Measurements from ENCODE around the gene NFIX. TPM values are rescaled to one million over a fixed set of nuclear protein-coding genes. Genes with fewer than 3 reads are reported as not detected.
A peak's percentile ranks its signal among the peaks of the same experiment; 100 is the strongest.

NFIX gene
- total and polyA plus RNA-seq, 9 of the 15 experiments (the other 6 are each of a cell fraction or from before 2014, with no cell fraction given) = 0.28 to 26.8 (median 5.4) TPM

- 0 out of 2 replicates have a peak, but pooled peaks have one; percentile 8 for TF ChIP-seq ZC3H4 (CRISPR knock-in tag; IDR thresholded peaks at IDR 0.05; ENCODE audit: borderline replicate concordance)
- TF ChIP-seq MLLT1 (IDR thresholded peaks at IDR 0.05) = peak in 1 of 2 experiments; percentile 10; a peak in 1 of 4 replicates
- TF ChIP-seq ZNF79 (CRISPR knock-in tag; IDR thresholded peaks at IDR 0.05; ENCODE audit: low read depth) = no peak
- TF ChIP-seq, protein P1, sequence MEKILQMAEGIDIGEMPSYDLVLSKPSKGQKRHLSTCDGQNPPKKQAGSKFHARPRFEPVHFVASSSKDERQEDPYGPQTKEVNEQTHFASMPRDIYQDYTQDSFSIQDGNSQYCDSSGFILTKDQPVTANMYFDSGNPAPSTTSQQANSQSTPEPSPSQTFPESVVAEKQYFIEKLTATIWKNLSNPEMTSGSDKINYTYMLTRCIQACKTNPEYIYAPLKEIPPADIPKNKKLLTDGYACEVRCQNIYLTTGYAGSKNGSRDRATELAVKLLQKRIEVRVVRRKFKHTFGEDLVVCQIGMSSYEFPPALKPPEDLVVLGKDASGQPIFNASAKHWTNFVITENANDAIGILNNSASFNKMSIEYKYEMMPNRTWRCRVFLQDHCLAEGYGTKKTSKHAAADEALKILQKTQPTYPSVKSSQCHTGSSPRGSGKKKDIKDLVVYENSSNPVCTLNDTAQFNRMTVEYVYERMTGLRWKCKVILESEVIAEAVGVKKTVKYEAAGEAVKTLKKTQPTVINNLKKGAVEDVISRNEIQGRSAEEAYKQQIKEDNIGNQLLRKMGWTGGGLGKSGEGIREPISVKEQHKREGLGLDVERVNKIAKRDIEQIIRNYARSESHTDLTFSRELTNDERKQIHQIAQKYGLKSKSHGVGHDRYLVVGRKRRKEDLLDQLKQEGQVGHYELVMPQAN (IDR thresholded peaks at IDR 0.05; ENCODE audit: borderline replicate concordance) = no peak; the same call in 1 of the 2 replicates
- peak; percentile 25; the same call in 1 of the 2 replicates for TF ChIP-seq NFIC (IDR thresholded peaks at IDR 0.05)
- no peak for TF ChIP-seq MECOM (CRISPR knock-in tag; IDR thresholded peaks at IDR 0.05)
- TF ChIP-seq SMC3 (conservative IDR thresholded peaks at IDR 0.05; ENCODE audit: insufficient read depth, low read depth, low read length) = no peak
- TF ChIP-seq ZNF3 (CRISPR knock-in tag; IDR thresholded peaks at IDR 0.05) = peak; percentile 64; the same call in 1 of the 2 replicates
- TF ChIP-seq, protein P2, sequence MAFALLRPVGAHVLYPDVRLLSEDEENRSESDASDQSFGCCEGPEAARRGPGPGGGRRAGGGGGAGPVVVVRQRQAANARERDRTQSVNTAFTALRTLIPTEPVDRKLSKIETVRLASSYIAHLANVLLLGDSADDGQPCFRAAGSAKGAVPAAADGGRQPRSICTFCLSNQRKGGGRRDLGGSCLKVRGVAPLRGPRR (CRISPR knock-in tag; IDR thresholded peaks at IDR 0.05) = no peak
- no peak; the same call in 1 of the 2 replicates for TF ChIP-seq ZNF143 (CRISPR knock-in tag; IDR thresholded peaks at IDR 0.05)
- TF ChIP-seq PHF8 (IDR thresholded peaks at IDR 0.05; ENCODE audit: borderline replicate concordance, low read length) = no peak
- no peak for TF ChIP-seq POLR2AphosphoS5 (IDR thresholded peaks at IDR 0.05; ENCODE audit: control insufficient read depth, insufficient read depth, low read depth, low read length)
- TF ChIP-seq RNF2 (IDR thresholded peaks at IDR 0.05) = 0 out of 2 replicates have a peak, but pooled peaks have one; percentile 9
- TF ChIP-seq ZKSCAN3 (CRISPR knock-in tag; IDR thresholded peaks at IDR 0.05) = no peak
- no peak for TF ChIP-seq RBM34 (IDR thresholded peaks at IDR 0.05; ENCODE audit: borderline replicate concordance, insufficient read depth, low read length)
- TF ChIP-seq CBFA2T2 (conservative IDR thresholded peaks at IDR 0.05) = no peak
- TF ChIP-seq, protein P3, sequence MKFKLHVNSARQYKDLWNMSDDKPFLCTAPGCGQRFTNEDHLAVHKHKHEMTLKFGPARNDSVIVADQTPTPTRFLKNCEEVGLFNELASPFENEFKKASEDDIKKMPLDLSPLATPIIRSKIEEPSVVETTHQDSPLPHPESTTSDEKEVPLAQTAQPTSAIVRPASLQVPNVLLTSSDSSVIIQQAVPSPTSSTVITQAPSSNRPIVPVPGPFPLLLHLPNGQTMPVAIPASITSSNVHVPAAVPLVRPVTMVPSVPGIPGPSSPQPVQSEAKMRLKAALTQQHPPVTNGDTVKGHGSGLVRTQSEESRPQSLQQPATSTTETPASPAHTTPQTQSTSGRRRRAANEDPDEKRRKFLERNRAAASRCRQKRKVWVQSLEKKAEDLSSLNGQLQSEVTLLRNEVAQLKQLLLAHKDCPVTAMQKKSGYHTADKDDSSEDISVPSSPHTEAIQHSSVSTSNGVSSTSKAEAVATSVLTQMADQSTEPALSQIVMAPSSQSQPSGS (CRISPR knock-in tag; IDR thresholded peaks at IDR 0.05) = no peak
- TF ChIP-seq ELF1 (tag; IDR thresholded peaks at IDR 0.05) = no peak
- no peak for TF ChIP-seq ZNF263 (CRISPR knock-in tag; IDR thresholded peaks at IDR 0.05; ENCODE audit: borderline replicate concordance)
- no peak for TF ChIP-seq ZNF507 (tag; conservative IDR thresholded peaks at IDR 0.05)
- TF ChIP-seq, protein P4, sequence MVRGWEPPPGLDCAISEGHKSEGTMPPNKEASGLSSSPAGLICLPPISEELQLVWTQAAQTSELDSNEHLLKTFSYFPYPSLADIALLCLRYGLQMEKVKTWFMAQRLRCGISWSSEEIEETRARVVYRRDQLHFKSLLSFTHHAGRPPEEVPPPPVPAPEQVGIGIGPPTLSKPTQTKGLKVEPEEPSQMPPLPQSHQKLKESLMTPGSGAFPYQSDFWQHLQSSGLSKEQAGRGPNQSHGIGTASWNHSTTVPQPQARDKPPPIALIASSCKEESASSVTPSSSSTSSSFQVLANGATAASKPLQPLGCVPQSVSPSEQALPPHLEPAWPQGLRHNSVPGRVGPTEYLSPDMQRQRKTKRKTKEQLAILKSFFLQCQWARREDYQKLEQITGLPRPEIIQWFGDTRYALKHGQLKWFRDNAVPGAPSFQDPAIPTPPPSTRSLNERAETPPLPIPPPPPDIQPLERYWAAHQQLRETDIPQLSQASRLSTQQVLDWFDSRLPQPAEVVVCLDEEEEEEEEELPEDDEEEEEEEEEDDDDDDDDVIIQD (CRISPR knock-in tag; IDR thresholded peaks at IDR 0.05) = no peak
- TF ChIP-seq ZNF707 (CRISPR knock-in tag; conservative IDR thresholded peaks at IDR 0.05) = no peak
Measured at GRCh38 chr19:13101590-13102415, 106.5 kb downstream of the NFIX start (continued).
